22Rv1 (cell line): ENCODE results near the gene SPPL2A.

Source experiments
- ZFX ChIP-seq: fragments of 450-650 bp; IDR thresholded peaks from 2 replicates; pipeline ENCODE4 v1.6.1; 2017; ENCODE audit warnings: antibody characterized with exemption, borderline replicate concordance
- TF ChIP-seq, protein P1 (sequence below): fragments of 450-650 bp; IDR thresholded peaks from 2 replicates; pipeline ENCODE4 v1.5.1; 2017; ENCODE audit warnings: mild to moderate bottlenecking

DNA sequence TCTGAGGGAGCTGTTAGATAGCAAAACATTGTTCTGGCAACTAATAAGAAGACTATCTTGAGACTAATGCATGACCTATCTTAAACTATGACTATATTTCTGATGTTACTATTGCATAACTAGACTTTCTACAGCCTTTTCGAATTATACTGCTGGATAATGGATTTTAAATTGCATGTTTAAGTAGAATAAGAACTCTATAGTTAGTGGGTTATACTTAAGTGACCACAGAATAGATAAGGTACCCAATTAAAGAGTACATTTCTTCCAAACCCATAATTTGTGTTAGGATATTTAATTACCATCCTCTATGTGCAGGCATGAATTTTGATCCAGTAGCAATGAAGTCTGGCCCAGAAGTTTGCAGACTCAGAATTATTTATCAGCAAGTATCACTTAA, 44.6 kb upstream of the SPPL2A start:
- TF ChIP-seq, protein P1, sequence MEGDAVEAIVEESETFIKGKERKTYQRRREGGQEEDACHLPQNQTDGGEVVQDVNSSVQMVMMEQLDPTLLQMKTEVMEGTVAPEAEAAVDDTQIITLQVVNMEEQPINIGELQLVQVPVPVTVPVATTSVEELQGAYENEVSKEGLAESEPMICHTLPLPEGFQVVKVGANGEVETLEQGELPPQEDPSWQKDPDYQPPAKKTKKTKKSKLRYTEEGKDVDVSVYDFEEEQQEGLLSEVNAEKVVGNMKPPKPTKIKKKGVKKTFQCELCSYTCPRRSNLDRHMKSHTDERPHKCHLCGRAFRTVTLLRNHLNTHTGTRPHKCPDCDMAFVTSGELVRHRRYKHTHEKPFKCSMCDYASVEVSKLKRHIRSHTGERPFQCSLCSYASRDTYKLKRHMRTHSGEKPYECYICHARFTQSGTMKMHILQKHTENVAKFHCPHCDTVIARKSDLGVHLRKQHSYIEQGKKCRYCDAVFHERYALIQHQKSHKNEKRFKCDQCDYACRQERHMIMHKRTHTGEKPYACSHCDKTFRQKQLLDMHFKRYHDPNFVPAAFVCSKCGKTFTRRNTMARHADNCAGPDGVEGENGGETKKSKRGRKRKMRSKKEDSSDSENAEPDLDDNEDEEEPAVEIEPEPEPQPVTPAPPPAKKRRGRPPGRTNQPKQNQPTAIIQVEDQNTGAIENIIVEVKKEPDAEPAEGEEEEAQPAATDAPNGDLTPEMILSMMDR = no peak
- no peak for TF ChIP-seq ZFX
